Measurements from ENCODE around the gene FGF22. TPM values are rescaled to one million over a fixed set of nuclear protein-coding genes. Genes with fewer than 3 reads are reported as not detected.

Gene FGF22
- total and polyA plus RNA-seq, 2 of the 8 experiments (the other 6 are each of a cell fraction or from before 2014, with no cell fraction given): 0.44 to 1.7 TPM

DNA sequence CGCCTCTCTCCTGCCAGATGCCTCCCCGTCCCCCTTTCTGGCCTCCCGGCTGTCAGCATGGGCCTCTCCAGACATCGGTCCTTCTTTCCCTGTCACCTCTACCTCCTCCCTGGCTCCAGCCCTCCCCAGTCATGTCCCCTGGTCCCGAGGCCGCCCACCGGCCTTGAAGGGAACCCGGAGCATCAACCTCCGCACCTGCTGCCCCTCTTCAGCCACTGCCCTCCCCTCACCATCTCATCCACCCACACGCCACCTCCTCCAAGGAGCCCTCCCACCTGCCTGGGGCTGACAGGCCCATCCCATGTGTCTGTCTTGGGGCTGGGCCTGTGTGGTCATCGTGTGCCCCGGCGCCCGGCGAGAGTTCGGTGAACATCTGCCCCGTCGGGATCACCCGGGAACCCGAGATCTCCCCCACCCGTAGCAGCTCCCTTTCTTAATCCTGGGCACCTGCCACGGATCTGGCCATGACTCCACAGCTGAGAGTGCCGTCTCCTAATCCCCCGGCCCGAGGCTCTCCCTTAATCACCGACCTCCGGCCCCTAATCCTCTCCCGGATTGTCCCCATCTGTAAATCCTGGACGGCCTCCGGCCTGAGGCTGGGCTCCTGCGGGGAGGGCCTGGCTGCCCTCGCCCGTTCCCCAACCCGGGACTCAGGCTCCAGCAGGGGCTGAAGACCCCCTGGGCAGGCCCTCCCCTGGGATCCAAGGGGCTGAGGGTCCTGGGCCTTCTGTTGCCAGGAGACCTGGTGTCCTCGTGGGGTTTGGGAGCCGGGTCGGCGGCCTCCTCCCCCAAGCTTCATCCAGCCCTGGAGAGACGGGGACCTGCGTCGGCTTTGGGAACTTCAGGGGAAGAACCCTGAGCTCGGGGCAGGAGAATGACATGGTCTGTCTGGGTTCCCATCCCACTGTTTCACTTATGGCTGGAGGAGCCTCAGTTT lies 44.1 kb upstream of the FGF22 start (continued):
- TF ChIP-seq POU5F1 (IDR thresholded peaks at IDR 0.05; ENCODE audit: low read depth, low read length): no peak
- no peak for TF ChIP-seq KDM4A (IDR thresholded peaks at IDR 0.05; ENCODE audit: low read depth, low read length, severe bottlenecking)
- TF ChIP-seq, protein P1, sequence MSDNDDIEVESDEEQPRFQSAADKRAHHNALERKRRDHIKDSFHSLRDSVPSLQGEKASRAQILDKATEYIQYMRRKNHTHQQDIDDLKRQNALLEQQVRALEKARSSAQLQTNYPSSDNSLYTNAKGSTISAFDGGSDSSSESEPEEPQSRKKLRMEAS (IDR thresholded peaks at IDR 0.05): no peak
